SH-SY5Y (cell line): ENCODE data around the gene NFIB.

Source experiments
- GATA2 ChIP-seq: IDR thresholded peaks from 2 replicates; pipeline ENCODE4 v1.6.1; 2011; ENCODE audit warnings: mild to moderate bottlenecking, low read depth, low read length
- GATA3 ChIP-seq: IDR thresholded peaks from 2 replicates; pipeline ENCODE4 v1.6.1; 2011; ENCODE audit warnings: low read depth, mild to moderate bottlenecking, low read length, moderate library complexity

DNA sequence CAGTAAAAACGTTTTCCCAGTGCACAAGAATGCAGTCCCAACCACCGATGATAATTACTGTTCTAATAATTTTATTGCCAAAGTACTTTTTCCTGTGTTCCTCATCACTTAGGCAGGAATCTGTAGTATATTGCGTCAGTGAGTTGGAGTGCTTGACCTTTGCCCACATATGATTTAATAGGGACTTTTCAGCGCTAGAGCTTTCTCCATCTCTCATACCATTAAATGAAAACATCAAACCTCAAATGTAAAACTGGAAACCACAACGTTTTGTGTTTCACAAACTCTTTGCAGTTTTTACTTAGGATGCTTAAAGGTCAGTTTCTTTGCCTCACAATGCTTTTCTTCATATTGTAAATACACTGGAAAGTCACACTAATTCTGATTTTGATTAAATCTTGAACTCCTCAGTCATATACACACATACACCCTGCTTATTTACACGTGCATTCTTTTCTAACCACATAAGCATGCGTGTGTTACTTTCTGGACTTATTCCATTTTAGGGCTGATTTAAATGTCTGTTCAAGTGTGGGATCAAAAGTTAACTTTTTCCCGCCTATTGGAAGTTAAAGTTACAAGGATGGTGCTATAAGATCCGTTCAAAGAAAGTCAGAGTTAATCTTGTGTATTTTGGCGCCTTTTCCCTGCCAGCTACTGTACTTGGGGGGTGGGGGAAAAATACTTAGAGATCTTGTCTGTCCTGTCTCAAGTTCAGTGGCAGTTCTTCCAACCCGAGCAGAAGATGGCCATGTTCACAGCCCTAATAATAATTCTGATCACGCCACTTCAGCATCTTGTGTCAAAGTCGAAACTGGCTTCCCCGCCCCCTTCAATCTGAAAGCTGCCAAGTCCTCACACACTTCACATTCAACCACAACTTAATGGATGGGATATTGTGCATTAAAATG is 6.6 kb upstream of the NFIB start:
- TF ChIP-seq GATA2, result peak; percentile 7; the same call in 1 of the 2 replicates
- no peak for TF ChIP-seq GATA3
